Activated CD4-positive, alpha-beta T cell treated with anti-CD3 and anti-CD28 coated beads for 36 hours (primary cell): ENCODE data around the gene PSG7. TPM values are rescaled to one million over a fixed set of nuclear protein-coding genes. Genes with fewer than 3 reads are reported as not detected.
A peak's percentile ranks its signal among the peaks of the same experiment; 100 is the strongest.
"Not testable (repeated sequence)": the region's sequence is repeated elsewhere in the genome, so short reads cannot be mapped to it uniquely, and the experiment has no call there.

Source experiments
- ATAC-seq: fragments of 200-7000 bp; cut with Tn5 transposase; one replicate; pipeline ENCODE4 v1.10.0; 2021; ENCODE audit warnings: mild to moderate bottlenecking, moderate library complexity
- CTCF ChIA-PET: fragments of 350-600 bp; sonication (Branson Sonifier 250); formaldehyde crosslinking; loops from one replicate; lab custom pipeline; 2021; ENCODE audit warnings: antibody characterized with exemption; lab: Charles Lee
- POLR2A ChIA-PET: fragments of 350-600 bp; sonication (Branson Sonifier 250); formaldehyde crosslinking; loops from one replicate; lab custom pipeline; 2021; ENCODE audit warnings: antibody characterized with exemption, inconsistent platforms; lab: Charles Lee
- DNase-seq: peaks from one replicate; pipeline ENCODE4 v3.0.0-alpha.2; 2020
- H3K27ac Mint-ChIP-seq: one replicate; pipeline ENCODE4 v1.8.0; 2021; ENCODE audit warnings: mixed read lengths
- H3K27me3 Mint-ChIP-seq: one replicate; pipeline ENCODE4 v1.8.0; 2021; ENCODE audit warnings: mixed read lengths
- H3K36me3 Mint-ChIP-seq: one replicate; pipeline ENCODE4 v1.8.0; 2021; ENCODE audit warnings: low read depth, mixed read lengths
- H3K4me1 Mint-ChIP-seq: one replicate; pipeline ENCODE4 v1.8.0; 2021; ENCODE audit warnings: mixed read lengths
- H3K4me3 Mint-ChIP-seq: one replicate; pipeline ENCODE4 v1.8.0; 2021; ENCODE audit warnings: mild to moderate bottlenecking, moderate library complexity, mixed read lengths
- H3K9me3 Mint-ChIP-seq: one replicate; pipeline ENCODE4 v1.8.0; 2021; ENCODE audit warnings: low read depth, mixed read lengths
- intact Hi-C, 2 experiments: fragments of 100-400 bp; cut with DNase I in 1 of 2; cut with micrococcal nuclease in 1 of 2; formaldehyde crosslinking; loops; one replicate each; pipeline versions ENCODE4 v1.14.2 to v1.15.1; 2022 to 2024; cut with DNase I, micrococcal nuclease
- total RNA-seq, 2 experiments: library from RNA; stranded (reverse); gene quantifications; one replicate each; pipeline ENCODE4 v1.2.3, GENCODE V29; 2021

Gene PSG7
- total RNA-seq, 2 experiments from 2014 or later: not detected

- DNase-seq, H3K36me3 Mint-ChIP-seq, H3K27me3 Mint-ChIP-seq, H3K27ac Mint-ChIP-seq, H3K9me3 Mint-ChIP-seq, ATAC-seq, POLR2A ChIA-PET, H3K4me1 Mint-ChIP-seq, H3K4me3 Mint-ChIP-seq: not testable (repeated sequence)
- intact Hi-C loops: loop anchor here in 1 of 2 experiments (5.0 kb wide), 1 partner anchor 155 kb away; no protein-coding TSS in a partner anchor
- CTCF ChIA-PET: interaction anchor here (1.1 kb wide), 1 partner anchor 9 kb away, joined by 3 read pairs; no protein-coding TSS in a partner anchor
These were observed 4.4 kb downstream of the PSG7 start for GRCh38 chr19:42932485-42933101.

GRCh38 chr19:42930214-42930613 is 6.8 kb downstream of the PSG7 start:
- H3K9me3 Mint-ChIP-seq, POLR2A ChIA-PET, CTCF ChIA-PET, H3K36me3 Mint-ChIP-seq, ATAC-seq, H3K27ac Mint-ChIP-seq, H3K4me1 Mint-ChIP-seq, H3K4me3 Mint-ChIP-seq: not testable (repeated sequence)
- DNase-seq: peak; percentile 68
- intact Hi-C loops: loop anchor here in 1 of 2 experiments (5.0 kb wide), 1 partner anchor 157 kb away; no protein-coding TSS in a partner anchor
- H3K27me3 Mint-ChIP-seq: peaks cover 11% of the 10 kb centered on the region

GRCh38 chr19:42928896-42929295 is 8.1 kb downstream of the PSG7 start:
- POLR2A ChIA-PET: no interaction called here
- no peak overlapping the region for H3K27ac Mint-ChIP-seq
- no peak overlapping the region for H3K4me3 Mint-ChIP-seq
- DNase-seq (no peak), ATAC-seq (no peak)
- peaks cover 11% of the 10 kb centered on the region for H3K27me3 Mint-ChIP-seq
- intact Hi-C loops: no loop called here
- no peaks in the 10 kb centered on the region for H3K9me3 Mint-ChIP-seq
- no peaks in the 10 kb centered on the region for H3K36me3 Mint-ChIP-seq
- CTCF ChIA-PET: no interaction called here
- H3K4me1 Mint-ChIP-seq: no peaks in the 10 kb centered on the region

GRCh38 chr19:42926781-42927180 is 10.2 kb downstream of the PSG7 start:
- Mint-ChIP-seq H3K4me1 (no peaks in the 10 kb centered on the region), H3K27me3 (peaks cover 11% of the 10 kb centered on the region), H3K4me3 (no peak overlapping the region), H3K36me3 (no peaks in the 10 kb centered on the region), H3K27ac (no peak overlapping the region), H3K9me3 (no peaks in the 10 kb centered on the region)
- CTCF ChIA-PET: no interaction called here
- ATAC-seq (no peak), DNase-seq (no peak)
- intact Hi-C loops: no loop called here
- POLR2A ChIA-PET: no interaction called here

- DNase-seq: peak; percentile 59
- H3K9me3 Mint-ChIP-seq, H3K36me3 Mint-ChIP-seq, H3K27ac Mint-ChIP-seq, POLR2A ChIA-PET, H3K4me1 Mint-ChIP-seq, intact Hi-C loops, H3K4me3 Mint-ChIP-seq, ATAC-seq, H3K27me3 Mint-ChIP-seq: not testable (repeated sequence)
- CTCF ChIA-PET: interaction anchor here (0.7 to 1.1 kb wide), 3 partner anchors 9 to 194 kb away, joined by 3 to 5 read pairs (median 3); no protein-coding TSS in a partner anchor
These were observed 13.9 kb downstream of the PSG7 start for GRCh38 chr19:42923106-42923505.

GRCh38 chr19:42920971-42921370 is 16.0 kb downstream of the PSG7 start:
- intact Hi-C loops, H3K9me3 Mint-ChIP-seq, H3K27me3 Mint-ChIP-seq, H3K36me3 Mint-ChIP-seq, DNase-seq, H3K4me1 Mint-ChIP-seq, CTCF ChIA-PET, H3K27ac Mint-ChIP-seq, H3K4me3 Mint-ChIP-seq, ATAC-seq, POLR2A ChIA-PET: not testable (repeated sequence)

GRCh38 chr19:42919757-42920079 is 17.3 kb downstream of the PSG7 start:
- intact Hi-C loops: no loop called here
- CTCF ChIA-PET: no interaction called here
- H3K9me3 Mint-ChIP-seq: no peaks in the 10 kb centered on the region

GRCh38 chr19:42919070-42919756 is 17.8 kb downstream of the PSG7 start:
- ATAC-seq, H3K4me1 Mint-ChIP-seq, H3K27me3 Mint-ChIP-seq, H3K36me3 Mint-ChIP-seq, intact Hi-C loops, CTCF ChIA-PET, H3K4me3 Mint-ChIP-seq, H3K27ac Mint-ChIP-seq, POLR2A ChIA-PET, H3K9me3 Mint-ChIP-seq, DNase-seq: not testable (repeated sequence)

More at GRCh38 chr19:42919757-42920079, 17.3 kb downstream of the PSG7 start:
- ATAC-seq (no peak), DNase-seq (no peak)
- H3K4me3 Mint-ChIP-seq: no peak overlapping the region
- no peaks in the 10 kb centered on the region for H3K27me3 Mint-ChIP-seq
- no peak overlapping the region for H3K27ac Mint-ChIP-seq
- POLR2A ChIA-PET: no interaction called here
- no peaks in the 10 kb centered on the region for H3K36me3 Mint-ChIP-seq
- no peaks in the 10 kb centered on the region for H3K4me1 Mint-ChIP-seq

- H3K36me3 Mint-ChIP-seq, intact Hi-C loops, H3K27me3 Mint-ChIP-seq, H3K4me1 Mint-ChIP-seq, H3K4me3 Mint-ChIP-seq, POLR2A ChIA-PET, ATAC-seq, H3K27ac Mint-ChIP-seq, H3K9me3 Mint-ChIP-seq, DNase-seq: not testable (repeated sequence)
- CTCF ChIA-PET: interaction anchor here (0.6 kb wide), 1 partner anchor 18 kb away, joined by 3 read pairs; no protein-coding TSS in a partner anchor
These were observed 18.5 kb downstream of the PSG7 start for GRCh38 chr19:42918377-42919069.

GRCh38 chr19:42917634-42918033 is 19.4 kb downstream of the PSG7 start, which contains the start of gene PSG6:
TSS of gene PSG6 (minus strand) at chr19:42917894. CDS start at chr19:42917792, 102 bp downstream.
- H3K27ac Mint-ChIP-seq, POLR2A ChIA-PET, DNase-seq, H3K36me3 Mint-ChIP-seq, H3K27me3 Mint-ChIP-seq, H3K9me3 Mint-ChIP-seq, H3K4me1 Mint-ChIP-seq, CTCF ChIA-PET, H3K4me3 Mint-ChIP-seq, intact Hi-C loops, ATAC-seq: not testable (repeated sequence)

GRCh38 chr19:42916931-42917330 is 20.1 kb downstream of the PSG7 start:
- H3K4me1 Mint-ChIP-seq, intact Hi-C loops, H3K27ac Mint-ChIP-seq, CTCF ChIA-PET, POLR2A ChIA-PET, DNase-seq, H3K36me3 Mint-ChIP-seq, H3K9me3 Mint-ChIP-seq, H3K4me3 Mint-ChIP-seq, ATAC-seq, H3K27me3 Mint-ChIP-seq: not testable (repeated sequence)
